Right renal cortex interstitium (tissue), 3 donors: ENCODE measurements around the gene RNF224. TPM values are rescaled to one million over a fixed set of nuclear protein-coding genes. Genes with fewer than 3 reads are reported as not detected.
A peak's percentile ranks its signal among the peaks of the same experiment; 100 is the strongest.
"Not testable (repeated sequence)": the region's sequence is repeated elsewhere in the genome, so short reads cannot be mapped to it uniquely, and the experiment has no call there.

Experiments
- DNase-seq, 3 donors: peaks; one replicate each; pipeline ENCODE4 v3.0.0-alpha.2; 2013; ENCODE audit warnings: low read depth in 3 of 3, low spot score in 2 of 3
- polyA plus RNA-seq, 3 donors: library from polyadenylated mRNA; unstranded; fragments of 120-200 nt; gene quantifications; one replicate each; pipeline ENCODE4 v1.2.1, GENCODE V29; 2013; ENCODE audit not compliant: insufficient read length in 3 of 3

RNF224 gene
- polyA plus RNA-seq, 3 donors = 3.0 to 8.0 (median 4.6) TPM

GRCh38 chr9:137236936-137237421 is 9.7 kb downstream of the RNF224 start:
- DNase-seq = no peak

GRCh38 chr9:137237759-137238726 is 10.7 kb downstream of the RNF224 start:
- DNase-seq = no peak

- not testable (repeated sequence) for DNase-seq
Measured at GRCh38 chr9:137239541-137240200, 12.4 kb downstream of the RNF224 start.

GRCh38 chr9:137240318-137240840 is 13.1 kb downstream of the RNF224 start:
- peak in 1 of 3 donors; percentile 60 for DNase-seq

GRCh38 chr9:137240841-137241489 is 13.7 kb downstream of the RNF224 start, which contains the start of gene TUBB4B:
Gene TUBB4B (plus strand): TSS chr9:137241287. CDS start chr9:137241361, 74 bp downstream.
- peak; percentile 97 to 99 (median 98) for DNase-seq

- DNase-seq = no peak
Measured at GRCh38 chr9:137241490-137242268, 14.4 kb downstream of the RNF224 start.

GRCh38 chr9:137242269-137243203 is 15.2 kb downstream of the RNF224 start:
- no peak for DNase-seq

GRCh38 chr9:137243266-137243625 is 15.9 kb downstream of the RNF224 start:
- DNase-seq = not testable (repeated sequence)

GRCh38 chr9:137243626-137244485 is 16.6 kb downstream of the RNF224 start:
- DNase-seq = no peak

- no peak for DNase-seq
Measured at GRCh38 chr9:137244486-137245449, 17.5 kb downstream of the RNF224 start.

- no peak for DNase-seq
Measured at GRCh38 chr9:137245450-137246421, 18.4 kb downstream of the RNF224 start.

GRCh38 chr9:137247135-137247915 is 20.0 kb downstream of the RNF224 start:
- no peak for DNase-seq

GRCh38 chr9:137247916-137248175 is 20.5 kb downstream of the RNF224 start:
- DNase-seq = no peak

- no peak for DNase-seq
Measured at GRCh38 chr9:137250329-137251193, 23.3 kb downstream of the RNF224 start.
